ENCODE data around the gene CHCHD3.

DNA sequence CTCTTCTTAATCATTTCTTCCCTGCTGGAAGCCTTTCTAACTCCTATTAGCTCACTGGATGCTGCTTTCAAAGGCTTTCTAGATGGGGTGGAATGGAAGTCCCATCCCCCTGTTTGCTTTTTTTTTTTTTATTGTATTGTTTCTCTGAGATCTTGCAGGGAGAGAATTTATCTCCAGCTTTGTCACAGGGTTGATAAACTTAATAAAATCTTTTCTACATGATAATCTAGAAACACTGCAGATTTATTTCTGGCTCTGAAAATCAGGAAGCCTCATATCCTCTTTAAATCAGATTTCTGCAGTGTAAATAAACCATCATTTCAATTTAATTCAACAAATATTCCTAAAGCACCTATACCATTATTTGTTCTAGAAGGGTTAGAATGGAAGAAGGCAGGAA lies 37.2 kb upstream of the CHCHD3 start:
- no peak for TF ChIP-seq ZNF274 (IDR thresholded peaks at IDR 0.05; ENCODE audit: low read depth, low read length)
- TF ChIP-seq SUZ12 (IDR thresholded peaks at IDR 0.05; ENCODE audit: extremely low read depth, insufficient read depth, insufficient read length) = no peak
- no peak for TF ChIP-seq YY1 (IDR thresholded peaks at IDR 0.05; ENCODE audit: insufficient read depth, insufficient read length)

Data from NT2/D1 (cell line).